Fibroblast of peridontal ligament (primary cell): Measurements from ENCODE around the gene PLEKHM1.
A peak's percentile ranks its signal among the peaks of the same experiment; 100 is the strongest.
"Not testable (repeated sequence)": the region's sequence is repeated elsewhere in the genome, so short reads cannot be mapped to it uniquely, and the experiment has no call there.

ENCODE experiments used
- DNase-seq: peaks from one replicate; pipeline ENCODE4 v3.0.0-alpha.2; 2010; ENCODE audit errors: extremely low read depth

The PLEKHM1 gene

DNA sequence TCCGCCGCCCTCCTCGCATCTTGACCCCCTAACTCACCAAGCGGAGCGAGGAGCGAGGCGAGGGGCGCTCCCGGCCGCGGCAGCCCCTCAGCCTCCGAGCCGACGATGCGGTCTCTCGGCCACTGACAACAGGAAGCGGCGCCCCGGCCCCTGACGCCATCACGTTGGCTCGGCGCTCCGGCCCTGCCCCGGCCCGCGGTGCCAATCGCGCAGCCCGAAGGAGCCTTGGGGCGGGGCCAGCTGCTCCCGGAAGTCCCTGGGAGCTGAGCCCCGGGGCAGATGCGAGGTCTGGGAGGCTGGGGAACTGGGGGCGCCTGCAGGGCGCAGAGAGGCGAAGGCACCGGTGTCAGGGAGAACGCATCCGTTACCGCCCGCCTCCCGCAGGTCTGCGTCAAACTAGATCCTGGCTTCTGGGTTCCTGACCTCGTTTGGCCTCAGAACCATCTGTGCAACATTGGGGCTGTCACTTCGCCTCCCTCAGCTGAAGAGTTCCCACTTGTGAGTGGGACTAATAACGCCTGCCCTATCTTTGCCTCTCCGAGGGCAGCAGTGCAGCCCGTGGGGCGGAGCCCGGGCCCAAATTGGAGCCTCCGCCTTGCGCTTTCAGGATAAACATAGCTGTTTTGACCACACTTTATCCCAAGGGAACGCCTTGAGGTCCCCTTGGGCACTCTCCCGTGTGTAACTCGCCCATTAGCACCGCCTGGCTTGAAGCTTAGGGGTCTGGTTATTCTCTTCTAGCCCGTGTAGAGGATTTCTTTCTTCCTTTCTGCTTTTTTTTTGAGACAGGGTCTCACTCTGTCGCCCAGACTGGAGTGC lies at the start of gene PLEKHM1:
Gene PLEKHM1, minus strand, starts transcription at position 107 of the 819 bp plus-strand sequence. CDS start 8,237 bp downstream, outside the sequence.
- DNase-seq = peak; percentile 61

GRCh38 chr17:45538168-45538567 lies 47.6 kb upstream of the PLEKHM1 start:
- not testable (repeated sequence) for DNase-seq

GRCh38 chr17:45506072-45506471 lies 15.6 kb upstream of the PLEKHM1 start:
- not testable (repeated sequence) for DNase-seq

- not testable (repeated sequence) for DNase-seq
These were observed 14.7 kb upstream of the PLEKHM1 start for GRCh38 chr17:45505183-45505582.

DNA sequence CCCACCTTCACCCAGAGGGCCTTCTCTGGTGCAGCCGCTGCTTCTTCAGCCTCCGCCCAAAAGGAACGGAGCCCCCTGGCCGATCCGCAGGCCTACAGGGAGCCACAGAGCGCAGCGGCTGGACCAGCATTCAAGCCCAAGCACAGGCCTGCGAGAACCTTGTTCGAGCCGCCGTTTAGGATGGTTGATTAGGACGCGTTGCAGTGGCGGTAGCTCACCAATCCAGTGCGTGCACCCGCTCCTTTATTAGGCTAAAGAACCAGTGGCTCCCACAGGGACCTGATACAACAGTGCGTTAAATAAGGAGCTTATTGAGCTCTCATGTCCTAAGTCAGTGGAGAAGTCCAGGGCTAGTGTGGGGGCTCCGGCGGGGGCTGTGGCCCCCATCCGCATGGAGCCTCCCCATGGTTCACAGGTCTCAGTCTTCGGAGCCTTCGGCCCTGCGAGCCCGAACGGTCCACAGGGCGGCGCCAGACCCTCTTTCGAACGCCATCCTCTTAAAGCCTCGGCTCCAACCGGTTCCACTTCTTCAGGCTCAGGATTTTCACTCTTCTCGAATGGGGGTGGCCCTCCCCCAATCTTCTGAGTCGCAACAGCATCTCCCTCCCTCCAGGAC lies 10.7 kb upstream of the PLEKHM1 start:
- not testable (repeated sequence) for DNase-seq

DNA sequence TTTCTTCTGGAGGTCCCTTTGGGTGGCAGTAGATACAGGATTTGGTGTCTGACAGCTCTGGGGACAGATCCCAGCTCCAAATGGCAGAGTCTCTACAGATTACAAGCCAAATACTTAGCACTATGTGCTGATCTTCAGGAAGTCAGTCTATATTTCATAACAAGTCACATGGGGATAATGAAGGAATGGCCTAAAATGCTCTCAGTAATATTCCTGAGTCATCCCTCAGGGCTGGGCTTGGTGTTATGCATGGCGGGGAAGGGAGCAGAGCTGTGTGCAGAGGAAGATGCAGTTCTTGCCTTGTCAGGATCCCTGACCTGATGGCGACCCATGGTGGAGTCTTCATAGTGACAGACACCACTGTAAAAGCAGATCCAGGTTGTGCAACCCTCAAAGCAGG lies 10.0 kb upstream of the PLEKHM1 start:
- not testable (repeated sequence) for DNase-seq

- DNase-seq = not testable (repeated sequence)
These were observed 8.7 kb upstream of the PLEKHM1 start for GRCh38 chr17:45499208-45499607.

GRCh38 chr17:45498377-45498776 lies 7.9 kb upstream of the PLEKHM1 start:
- DNase-seq = not testable (repeated sequence)

DNA sequence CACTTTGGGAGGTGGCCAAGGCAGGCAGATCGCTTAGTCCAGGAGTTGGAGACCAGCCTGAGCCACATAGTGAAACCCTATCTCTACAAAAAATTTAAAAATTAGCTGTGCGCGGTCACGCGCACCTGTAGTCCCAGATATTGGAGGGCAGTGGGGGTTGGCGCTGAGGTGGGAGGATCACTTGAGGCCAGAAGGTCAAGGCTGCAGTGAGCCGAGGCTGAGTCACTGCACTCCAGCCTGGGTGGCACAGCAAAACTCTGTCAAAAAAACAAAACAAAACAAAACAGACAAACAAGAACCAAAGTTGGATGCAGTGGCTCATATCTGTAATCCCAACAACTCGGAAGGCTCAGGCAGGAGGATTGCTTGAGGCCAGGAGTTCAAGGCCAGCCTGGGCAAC lies 6.9 kb upstream of the PLEKHM1 start:
- not testable (repeated sequence) for DNase-seq

- not testable (repeated sequence) for DNase-seq
These were observed 6.0 kb upstream of the PLEKHM1 start for GRCh38 chr17:45496507-45496906.

- DNase-seq = not testable (repeated sequence)
These were observed 4.0 kb upstream of the PLEKHM1 start for GRCh38 chr17:45494556-45494955.

DNA sequence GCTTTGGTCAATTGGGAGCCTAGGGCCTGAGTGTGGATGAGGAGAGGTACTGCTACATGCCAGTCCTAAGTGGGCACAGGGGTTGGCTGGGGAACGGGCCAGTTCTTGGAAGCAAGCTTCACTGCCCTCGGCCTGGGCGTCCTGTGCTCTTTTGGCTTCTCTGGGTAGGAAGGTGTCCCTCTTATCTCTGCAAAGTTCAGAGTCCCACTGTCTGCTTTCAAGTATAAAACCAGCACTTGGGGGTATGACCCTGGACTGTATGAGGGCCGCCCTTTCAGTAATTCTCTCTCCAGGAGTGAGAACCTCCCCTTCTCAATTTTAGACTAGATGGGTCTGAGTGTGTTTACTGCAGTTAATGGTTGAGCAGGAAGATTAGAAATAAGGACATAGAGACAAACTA lies 1.6 kb upstream of the PLEKHM1 start:
- not testable (repeated sequence) for DNase-seq

DNA sequence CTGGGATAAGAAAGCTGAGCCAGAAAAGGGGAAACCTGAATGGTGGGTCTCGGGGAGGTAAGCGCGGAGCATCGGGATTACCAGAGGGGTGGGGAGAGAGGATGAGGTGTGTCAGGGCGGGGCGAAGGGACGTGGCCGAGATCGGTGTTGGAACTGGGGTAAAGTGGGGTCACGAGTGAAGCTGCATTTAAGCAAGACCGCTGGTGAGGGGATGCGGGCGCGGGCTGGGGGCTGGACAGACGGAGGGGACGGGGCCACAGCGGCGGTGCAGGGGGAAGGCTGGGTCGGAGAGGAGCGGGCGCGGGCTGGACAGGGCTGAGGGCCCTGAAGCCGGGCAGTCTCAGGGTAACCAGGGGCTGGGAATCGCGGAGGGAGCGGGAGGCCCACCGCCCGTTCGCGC lies 323 bp downstream of the PLEKHM1 start:
- peak; percentile 10 for DNase-seq

GRCh38 chr17:45487704-45488103 lies 2.8 kb downstream of the PLEKHM1 start:
- peak; percentile 92 for DNase-seq

DNA sequence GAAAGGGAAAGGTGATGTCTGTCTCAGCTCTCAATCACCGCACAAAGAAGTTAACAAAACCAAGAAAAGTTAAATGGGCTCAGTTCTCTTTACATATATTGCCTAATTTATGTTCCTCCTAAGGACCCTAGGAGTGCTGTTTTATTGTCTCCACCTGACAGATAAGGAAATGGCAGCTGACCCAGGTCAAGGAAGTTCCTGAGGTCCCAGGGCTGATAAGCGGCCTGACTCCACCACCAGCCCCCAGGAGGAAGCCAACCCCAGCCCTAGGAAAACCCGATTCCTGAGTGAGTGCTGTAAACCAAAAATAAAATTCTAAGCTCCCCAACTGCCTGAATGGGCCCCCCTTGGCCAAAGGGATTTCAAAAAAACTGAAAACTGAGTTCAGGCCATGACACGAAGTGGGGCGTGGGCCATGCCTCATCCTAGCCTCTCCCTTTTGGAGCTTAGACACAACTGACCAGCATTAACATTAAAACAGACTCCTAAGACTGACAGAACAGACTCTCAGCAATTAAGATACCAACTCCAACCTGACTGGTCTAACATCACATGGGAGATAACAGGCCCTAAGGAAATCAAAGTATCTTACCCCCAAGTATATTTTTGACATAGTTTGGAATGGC lies 6.8 kb downstream of the PLEKHM1 start:
- DNase-seq = not testable (repeated sequence)

DNA sequence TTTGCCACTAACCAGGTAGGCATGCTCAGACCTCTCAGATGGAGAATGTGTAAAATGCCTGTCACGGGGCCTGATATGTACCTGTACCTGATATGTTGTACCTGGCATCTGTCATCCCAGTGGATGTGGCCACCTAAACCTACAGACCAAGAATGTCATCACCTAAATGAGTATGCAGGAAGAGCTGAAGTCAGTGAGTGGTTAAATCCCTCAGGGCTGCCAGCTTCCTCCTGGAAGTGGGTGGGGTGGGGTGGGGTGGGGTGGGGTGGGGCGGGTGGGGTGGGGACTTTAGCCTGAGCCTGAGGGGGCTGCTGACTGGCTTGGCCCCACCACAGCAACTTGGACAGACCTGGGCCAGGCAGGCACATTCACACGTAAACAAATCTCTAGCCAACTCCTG lies 7.3 kb downstream of the PLEKHM1 start:
- DNase-seq = not testable (repeated sequence)

GRCh38 chr17:45482317-45482716 lies 8.2 kb downstream of the PLEKHM1 start:
- DNase-seq = not testable (repeated sequence)

DNA sequence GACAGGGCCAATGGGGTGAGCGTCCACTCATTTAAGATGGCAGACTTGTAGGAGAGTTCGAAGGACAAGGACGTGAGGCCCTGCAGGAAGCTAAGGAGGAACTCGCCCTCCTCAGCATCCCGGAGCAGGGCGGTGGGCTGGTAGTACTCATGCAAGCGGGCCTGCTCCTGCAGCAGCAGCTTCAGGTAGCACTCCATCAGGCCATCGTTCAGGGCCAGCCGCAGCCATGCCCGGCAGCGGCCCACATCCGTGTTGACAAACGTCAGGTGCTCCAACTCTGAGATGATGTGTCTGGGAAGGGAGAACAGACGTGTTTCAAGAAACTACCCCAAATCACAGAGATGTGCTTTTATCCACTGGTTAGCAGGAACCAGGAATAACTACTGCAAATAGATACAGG lies 15.1 kb downstream of the PLEKHM1 start:
- DNase-seq = not testable (repeated sequence)

GRCh38 chr17:45472249-45472648 lies 18.3 kb downstream of the PLEKHM1 start:
- not testable (repeated sequence) for DNase-seq

DNA sequence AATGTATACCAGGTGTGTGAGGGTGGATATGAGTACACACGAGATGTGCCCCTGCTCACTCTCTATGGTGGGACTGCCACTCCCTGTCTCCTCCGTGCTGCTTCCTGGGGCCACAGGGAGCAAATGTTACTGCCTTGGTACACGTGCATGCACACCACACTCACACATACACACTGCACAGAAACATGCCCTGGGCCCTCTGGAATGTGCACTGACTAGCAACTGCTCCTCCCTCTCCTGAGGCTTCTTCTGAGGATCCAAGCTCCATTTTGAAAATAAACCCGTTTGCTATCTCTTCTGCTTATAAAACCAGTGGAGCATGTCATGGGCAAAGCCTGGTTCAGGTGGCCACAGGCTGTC lies 21.3 kb downstream of the PLEKHM1 start:
- DNase-seq = not testable (repeated sequence)

DNA sequence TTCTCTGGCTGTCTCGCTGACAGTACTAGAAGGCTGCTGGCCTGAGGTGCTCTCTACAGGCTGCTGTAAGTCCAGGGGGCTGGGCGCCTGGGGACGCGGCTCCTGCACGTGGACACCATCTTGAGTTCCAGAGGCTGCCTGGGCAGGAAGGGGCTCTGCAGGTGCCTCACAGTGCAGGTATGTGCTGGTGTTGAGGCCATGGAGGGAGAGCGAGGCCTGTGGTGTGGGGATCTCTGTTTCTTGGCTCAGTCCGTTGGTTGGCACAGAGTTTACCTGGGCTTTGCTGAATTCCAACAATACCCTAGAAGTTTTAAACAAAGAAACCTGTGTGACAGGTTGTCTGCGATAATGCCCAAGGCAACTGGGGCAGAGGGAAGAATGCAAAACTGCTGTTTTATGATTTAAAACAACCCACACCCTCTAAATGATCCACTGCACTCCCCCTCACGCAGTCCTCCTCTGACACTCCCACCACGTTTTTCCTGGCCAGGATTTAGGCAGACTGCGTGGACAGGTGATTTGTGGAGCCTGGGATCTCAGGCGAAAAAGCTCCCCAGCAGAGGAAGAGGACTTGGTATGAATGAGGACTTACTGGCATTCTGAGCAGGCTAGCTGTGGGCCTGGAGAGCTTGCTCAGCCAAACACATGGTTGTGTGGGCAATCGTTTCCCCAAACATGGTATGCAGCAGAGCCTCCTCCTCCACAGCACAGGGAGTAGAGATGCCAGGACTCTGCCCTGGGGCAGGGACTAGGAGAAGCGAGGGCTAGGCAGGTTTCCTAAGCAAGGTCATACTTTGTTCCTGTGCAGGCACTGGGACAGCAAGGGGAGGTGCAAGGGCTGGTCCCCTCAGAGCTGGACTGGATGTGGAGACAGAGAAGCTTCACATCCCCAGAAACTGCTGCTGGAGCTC lies 22.0 kb downstream of the PLEKHM1 start:
- DNase-seq = not testable (repeated sequence)
